Endothelial cell (in vitro differentiated cells): ENCODE measurements around the gene KCNS1. TPM values are rescaled to one million over a fixed set of nuclear protein-coding genes. Genes with fewer than 3 reads are reported as not detected.
"Not testable (repeated sequence)": the region's sequence is repeated elsewhere in the genome, so short reads cannot be mapped to it uniquely, and the experiment has no call there.

ENCODE experiments used
- DNase-seq: peaks from one replicate; pipeline ENCODE4 v3.0.0; 2021; ENCODE audit warnings: low spot score
- H3K27ac Mint-ChIP-seq: one replicate; pipeline ENCODE4 v1.8.0; 2021; ENCODE audit warnings: mixed read lengths, inconsistent platforms; ENCODE audit not compliant: unreplicated experiment
- H3K27me3 Mint-ChIP-seq: one replicate; pipeline ENCODE4 v1.8.0; 2021; ENCODE audit warnings: mild to moderate bottlenecking, moderate library complexity, mixed read lengths, inconsistent platforms; ENCODE audit not compliant: unreplicated experiment
- H3K36me3 Mint-ChIP-seq: one replicate; pipeline ENCODE4 v1.8.0; 2021; ENCODE audit warnings: mild to moderate bottlenecking, low read depth, mixed read lengths, inconsistent platforms; ENCODE audit not compliant: unreplicated experiment
- H3K4me1 Mint-ChIP-seq: one replicate; pipeline ENCODE4 v1.8.0; 2021; ENCODE audit warnings: mild to moderate bottlenecking, mixed read lengths, inconsistent platforms; ENCODE audit not compliant: unreplicated experiment
- H3K4me3 Mint-ChIP-seq: one replicate; pipeline ENCODE4 v1.8.0; 2021; ENCODE audit warnings: mild to moderate bottlenecking, mixed read lengths, inconsistent platforms; ENCODE audit not compliant: unreplicated experiment
- H3K9me3 Mint-ChIP-seq: one replicate; pipeline ENCODE4 v1.8.0; 2021; ENCODE audit warnings: mixed read lengths, inconsistent platforms; ENCODE audit not compliant: unreplicated experiment
- CTCF ChIP-seq: fragments of 200-600 bp; sonication (generic); IDR thresholded peaks from one replicate; pipeline ENCODE4 v1.5.0; 2021; ENCODE audit warnings: antibody characterized with exemption; ENCODE audit not compliant: unreplicated experiment
- long read RNA-seq: library from polyadenylated mRNA; unstranded; transcript quantifications from one replicate; pipeline ENCODE4 v2.0.0, GENCODE V29; 2020; ENCODE audit not compliant: unreplicated experiment
- total RNA-seq: library from RNA; stranded (reverse); fragmentation: NEBNext Ultra II Directional; extraction: Animal tissue kit (Norgen Biotek cat#: 25700); gene quantifications from one replicate; pipeline ENCODE4 v1.2.1, GENCODE V29; 2021; ENCODE audit not compliant: unreplicated experiment

Gene KCNS1
- total RNA-seq, result 0.10 TPM
- long read RNA-seq, result 0 reads

- Mint-ChIP-seq H3K4me1 (peaks cover 3% of the 10 kb centered on the region), H3K27ac (no peak within 1 kb of the TSS), H3K4me3 (peak within 1 kb of the TSS; percentile 53), H3K27me3 (peaks cover 19% of the 10 kb centered on the region), H3K36me3 (no peaks in the 10 kb centered on the region), H3K9me3 (no peaks in the 10 kb centered on the region)
- peak; percentile 59 for DNase-seq
- TF ChIP-seq CTCF, result no peak
These were observed at the start of gene KCNS1 for GRCh38 chr20:45100563-45101245. Gene KCNS1, minus strand, starts transcription at chr20:45101127. Its CDS starts 1,891 bp downstream, at chr20:45099236.

GRCh38 chr20:45149062-45149461 is 48.1 kb upstream of the KCNS1 start:
- no peak for DNase-seq
- Mint-ChIP-seq H3K4me1 (no peaks in the 10 kb centered on the region), H3K27ac (no peak overlapping the region), H3K4me3 (no peak overlapping the region), H3K36me3 (no peaks in the 10 kb centered on the region), H3K27me3 (peaks cover 2% of the 10 kb centered on the region), H3K9me3 (no peaks in the 10 kb centered on the region)
- TF ChIP-seq CTCF, result no peak

GRCh38 chr20:45140836-45141235 is 39.9 kb upstream of the KCNS1 start:
- Mint-ChIP-seq H3K9me3 (no peaks in the 10 kb centered on the region), H3K27ac (no peak overlapping the region), H3K36me3 (no peaks in the 10 kb centered on the region)

GRCh38 chr20:45139733-45140375 is 38.9 kb upstream of the KCNS1 start:
- H3K9me3 Mint-ChIP-seq, H3K4me1 Mint-ChIP-seq, H3K4me3 Mint-ChIP-seq, H3K36me3 Mint-ChIP-seq, H3K27ac Mint-ChIP-seq, H3K27me3 Mint-ChIP-seq, DNase-seq: not testable (repeated sequence)

More at GRCh38 chr20:45140836-45141235, 39.9 kb upstream of the KCNS1 start:
- no peak overlapping the region for H3K4me3 Mint-ChIP-seq
- H3K27me3 Mint-ChIP-seq, result no peaks in the 10 kb centered on the region
- TF ChIP-seq CTCF, result no peak
- no peak for DNase-seq
- H3K4me1 Mint-ChIP-seq, result no peaks in the 10 kb centered on the region

- peak; percentile 70 for DNase-seq
- no peaks in the 10 kb centered on the region for H3K27me3 Mint-ChIP-seq
- H3K4me1 Mint-ChIP-seq, result no peaks in the 10 kb centered on the region
- TF ChIP-seq CTCF, result peak; percentile 91
- no peaks in the 10 kb centered on the region for H3K36me3 Mint-ChIP-seq
- H3K27ac Mint-ChIP-seq, result no peak overlapping the region
- H3K9me3 Mint-ChIP-seq, result no peaks in the 10 kb centered on the region
- no peak overlapping the region for H3K4me3 Mint-ChIP-seq
These were observed 37.8 kb upstream of the KCNS1 start for GRCh38 chr20:45138561-45139300.
